Globus pallidus (tissue), 1 donor: ENCODE data around the gene HSP90AB1.

Experiments
- DNase-seq: peaks from one replicate; pipeline ENCODE4 v3.0.0-alpha.2; 2015; ENCODE audit warnings: low spot score

Gene HSP90AB1

GRCh38 chr6:44246663-44247337, at the start of gene HSP90AB1:
TSS of gene HSP90AB1 (plus strand) at chr6:44247101. CDS start at chr6:44248630, 1,529 bp downstream.
- peak; percentile 97 for DNase-seq

GRCh38 chr6:44198684-44199083, 48.2 kb upstream of the HSP90AB1 start:
- no peak for DNase-seq

- DNase-seq = no peak
Measured at GRCh38 chr6:44199883-44200282, 47.0 kb upstream of the HSP90AB1 start.

GRCh38 chr6:44201200-44201599, 45.7 kb upstream of the HSP90AB1 start:
- no peak for DNase-seq

- DNase-seq = no peak
Measured at GRCh38 chr6:44201638-44202303, 45.1 kb upstream of the HSP90AB1 start.

- DNase-seq = no peak
Measured at GRCh38 chr6:44202332-44202971, 44.4 kb upstream of the HSP90AB1 start.

GRCh38 chr6:44202972-44203750, 43.7 kb upstream of the HSP90AB1 start:
- DNase-seq = no peak

- DNase-seq = no peak
Measured at GRCh38 chr6:44203955-44204354, 42.9 kb upstream of the HSP90AB1 start.

GRCh38 chr6:44207966-44208365, 38.9 kb upstream of the HSP90AB1 start:
- DNase-seq = no peak

- no peak for DNase-seq
Measured at GRCh38 chr6:44211284-44211683, 35.6 kb upstream of the HSP90AB1 start.

- DNase-seq = no peak
Measured at GRCh38 chr6:44214307-44214706, 32.6 kb upstream of the HSP90AB1 start.

- DNase-seq = no peak
Measured at GRCh38 chr6:44216677-44217331, 30.1 kb upstream of the HSP90AB1 start, which contains the start of gene MYMX. TSS of gene MYMX (plus strand) at chr6:44216926. CDS start at chr6:44217472, 546 bp downstream.

- DNase-seq = no peak
Measured at GRCh38 chr6:44217332-44218143, 29.4 kb upstream of the HSP90AB1 start.

- peak; percentile 48 for DNase-seq
Measured at GRCh38 chr6:44219053-44219814, 27.7 kb upstream of the HSP90AB1 start.

GRCh38 chr6:44219815-44220784, 26.8 kb upstream of the HSP90AB1 start:
- DNase-seq = no peak

- DNase-seq = no peak
Measured at GRCh38 chr6:44220913-44221290, 26.0 kb upstream of the HSP90AB1 start.

GRCh38 chr6:44221291-44221960, 25.5 kb upstream of the HSP90AB1 start:
- peak; percentile 78 for DNase-seq

GRCh38 chr6:44221961-44222335, 25.0 kb upstream of the HSP90AB1 start:
- DNase-seq = no peak
